Large intestine (tissue), 3 donors: ENCODE data around the gene TRIM17. TPM values are rescaled to one million over a fixed set of nuclear protein-coding genes. Genes with fewer than 3 reads are reported as not detected.
A peak's percentile ranks its signal among the peaks of the same experiment; 100 is the strongest.

Experiments used
- DNase-seq, 2 donors: peaks; one replicate each; pipeline versions ENCODE4 v3.0.0 to v3.0.0-alpha.2; 2013
- H3K27ac ChIP-seq: one replicate; pipeline ENCODE4 v1.5.1; 2013; ENCODE audit warnings: low read length
- H3K27me3 ChIP-seq: 2 replicates; pipeline ENCODE4 v1.6.1; 2013; ENCODE audit warnings: low read length; ENCODE audit not compliant: control insufficient read depth, insufficient read depth
- H3K36me3 ChIP-seq: 2 replicates; pipeline ENCODE4 v1.6.1; 2013; ENCODE audit warnings: low read length; ENCODE audit not compliant: control insufficient read depth, insufficient read depth
- H3K4me1 ChIP-seq: one replicate; pipeline ENCODE4 v1.6.1; 2013; ENCODE audit warnings: low read length; ENCODE audit not compliant: control insufficient read depth, insufficient read depth
- H3K4me3 ChIP-seq: one replicate; pipeline ENCODE4 v1.5.1; 2013; ENCODE audit warnings: low read length
- H3K9me3 ChIP-seq: one replicate; pipeline ENCODE4 v1.6.1; 2013; ENCODE audit warnings: mild to moderate bottlenecking, low read depth, low read length, moderate library complexity; ENCODE audit not compliant: control insufficient read depth
- WGBS: methylation state at CpG from one replicate; pipeline ENCODE4 v1.1.5; 2013; ENCODE audit warnings: low lambda C conversion rate; ENCODE audit not compliant: insufficient coverage; 5-methylcytosine and 5-hydroxymethylcytosine counted together
- polyA plus RNA-seq: library from polyadenylated mRNA; unstranded; fragments of 120-200 nt; gene quantifications from one replicate; pipeline ENCODE4 v1.2.1, GENCODE V29; 2013

The TRIM17 gene
- polyA plus RNA-seq, 1 donor, result 1.3 TPM

- Histone ChIP-seq H3K27me3 (peaks cover 47% of the 10 kb centered on the region), H3K27ac (no peak overlapping the region), H3K36me3 (no peaks in the 10 kb centered on the region), H3K9me3 (peaks cover 3% of the 10 kb centered on the region), H3K4me1 (peaks cover 9% of the 10 kb centered on the region), H3K4me3 (no peak overlapping the region)
- DNase-seq, result no peak
- WGBS, result no CpG with 5 or more reads among the region's 7 CpGs
Observed at GRCh38 chr1:228417483-228418203, 982 bp upstream of the TRIM17 start.

DNA sequence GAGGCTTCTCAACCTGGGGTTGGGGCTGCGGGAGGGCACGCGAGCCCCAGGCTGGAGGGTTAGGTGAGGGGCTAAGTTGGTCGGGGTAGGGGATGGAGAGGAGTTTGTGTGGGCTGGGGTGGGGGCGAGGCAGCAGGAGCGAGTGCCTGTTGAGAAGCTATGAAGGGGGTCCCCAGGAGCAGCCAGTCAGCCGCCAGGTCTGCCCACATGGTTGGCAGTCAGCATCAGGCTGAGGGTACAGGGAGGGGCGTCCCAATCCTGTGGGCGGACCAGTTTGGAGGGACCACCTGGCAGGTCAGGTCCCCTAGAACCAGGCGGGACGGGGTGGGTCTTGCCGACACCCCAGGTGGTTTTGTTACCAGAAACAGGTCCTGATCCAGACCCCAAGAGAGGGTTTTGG is 400 bp upstream of the TRIM17 start:
- DNase-seq, result no peak
- Histone ChIP-seq H3K36me3 (no peaks in the 10 kb centered on the region), H3K4me1 (peaks cover 9% of the 10 kb centered on the region), H3K27ac (no peak overlapping the region), H3K27me3 (peaks cover 47% of the 10 kb centered on the region), H3K9me3 (peaks cover 3% of the 10 kb centered on the region), H3K4me3 (no peak overlapping the region)
- WGBS, result no CpG with 5 or more reads among the region's 12 CpGs

- no peak for DNase-seq
- peaks cover 3% of the 10 kb centered on the region for H3K9me3 ChIP-seq
- peaks cover 9% of the 10 kb centered on the region for H3K4me1 ChIP-seq
- H3K27ac ChIP-seq, result no peak overlapping the region
- peaks cover 47% of the 10 kb centered on the region for H3K27me3 ChIP-seq
- peak overlapping the region; percentile 21 for H3K4me3 ChIP-seq
- H3K36me3 ChIP-seq, result no peaks in the 10 kb centered on the region
- no CpG with 5 or more reads among the region's 23 CpGs for WGBS
Observed at GRCh38 chr1:228415853-228416216, 826 bp downstream of the TRIM17 start.

- H3K27me3 ChIP-seq, result peaks cover 46% of the 10 kb centered on the region
- no peak for DNase-seq
- H3K4me3 ChIP-seq, result no peak overlapping the region
- H3K36me3 ChIP-seq, result peaks cover 2% of the 10 kb centered on the region
- peaks cover 9% of the 10 kb centered on the region for H3K4me1 ChIP-seq
- WGBS, result no CpG with 5 or more reads among the region's 7 CpGs
- H3K9me3 ChIP-seq, result peaks cover 3% of the 10 kb centered on the region
- no peak overlapping the region for H3K27ac ChIP-seq
Observed at GRCh38 chr1:228415221-228415620, 1.4 kb downstream of the TRIM17 start.

DNA sequence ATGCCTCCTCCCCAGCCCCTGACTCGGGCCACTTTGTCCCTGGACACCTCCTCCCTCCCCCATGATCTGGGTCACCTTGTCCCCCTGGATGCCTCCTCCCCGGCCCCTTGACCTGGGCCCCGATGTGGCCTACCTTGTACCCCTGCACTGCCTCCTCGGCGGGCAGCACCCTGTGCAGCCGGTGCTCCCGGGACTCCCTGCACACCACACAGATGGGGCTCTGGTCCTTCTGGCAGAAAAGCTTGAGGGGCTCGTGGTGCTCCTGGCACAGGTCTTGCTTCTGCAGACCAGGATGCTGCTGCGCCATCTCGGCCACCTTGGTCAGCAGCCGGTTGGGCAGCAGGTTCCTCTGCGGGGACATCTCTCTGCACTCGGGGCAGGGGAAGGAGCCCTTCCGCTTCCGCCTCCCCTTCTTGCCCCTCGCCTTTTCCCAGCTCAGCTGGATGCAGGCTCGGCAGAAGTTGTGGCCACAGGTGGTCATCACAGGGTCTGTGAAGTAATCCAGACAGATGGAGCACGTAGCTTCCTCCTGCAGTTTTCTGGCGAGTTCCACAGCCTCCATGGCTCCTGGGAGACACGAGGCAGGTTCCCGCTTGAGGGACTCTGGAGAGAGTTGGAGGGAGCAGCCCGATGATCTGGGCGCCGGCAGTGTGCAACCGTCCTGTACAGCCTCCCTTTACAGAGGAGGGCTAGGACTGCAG is 2.0 kb downstream of the TRIM17 start:
- Histone ChIP-seq H3K27ac (no peak overlapping the region), H3K36me3 (peaks cover 2% of the 10 kb centered on the region), H3K4me3 (no peak overlapping the region), H3K9me3 (peaks cover 3% of the 10 kb centered on the region), H3K27me3 (peaks cover 41% of the 10 kb centered on the region), H3K4me1 (peaks cover 9% of the 10 kb centered on the region)
- no peak for DNase-seq
- no CpG with 5 or more reads among the region's 25 CpGs for WGBS

- no CpG with 5 or more reads among the region's 10 CpGs for WGBS
- peaks cover 36% of the 10 kb centered on the region for H3K27me3 ChIP-seq
- no peak for DNase-seq
- peaks cover 2% of the 10 kb centered on the region for H3K36me3 ChIP-seq
- H3K9me3 ChIP-seq, result peaks cover 3% of the 10 kb centered on the region
- no peak overlapping the region for H3K4me3 ChIP-seq
- H3K27ac ChIP-seq, result no peak overlapping the region
- peaks cover 9% of the 10 kb centered on the region for H3K4me1 ChIP-seq
Observed at GRCh38 chr1:228413241-228414010, 3.2 kb downstream of the TRIM17 start.

GRCh38 chr1:228411548-228412430 is 4.9 kb downstream of the TRIM17 start:
- H3K4me3 ChIP-seq, result no peak overlapping the region
- H3K27me3 ChIP-seq, result peaks cover 20% of the 10 kb centered on the region
- H3K27ac ChIP-seq, result no peak overlapping the region
- no CpG with 5 or more reads among the region's 9 CpGs for WGBS
- peaks cover 2% of the 10 kb centered on the region for H3K36me3 ChIP-seq
- peaks cover 3% of the 10 kb centered on the region for H3K9me3 ChIP-seq
- no peak for DNase-seq
- H3K4me1 ChIP-seq, result peaks cover 5% of the 10 kb centered on the region

DNA sequence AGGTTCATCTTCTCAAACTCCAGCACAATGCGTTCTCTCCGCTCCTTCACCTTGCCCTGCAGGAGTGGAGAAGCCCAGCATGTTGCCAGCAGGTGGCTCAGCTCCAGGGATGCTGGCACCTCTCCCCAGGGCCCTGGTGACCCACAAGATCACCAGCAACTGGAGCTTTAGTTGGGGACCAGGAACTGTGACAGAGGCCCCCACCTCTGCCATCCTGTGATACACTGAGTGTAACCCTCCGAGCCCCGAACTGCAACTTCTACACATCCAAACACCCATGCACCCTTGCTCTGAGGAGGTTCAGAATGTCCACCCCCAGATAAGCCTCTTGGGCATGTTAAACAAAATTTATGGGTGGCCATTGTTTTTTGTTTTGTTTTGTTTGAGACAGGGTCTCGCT is 5.5 kb downstream of the TRIM17 start:
- peaks cover 1% of the 10 kb centered on the region for H3K9me3 ChIP-seq
- H3K27ac ChIP-seq, result no peak overlapping the region
- peaks cover 2% of the 10 kb centered on the region for H3K36me3 ChIP-seq
- no peak for DNase-seq
- H3K4me3 ChIP-seq, result no peak overlapping the region
- peaks cover 2% of the 10 kb centered on the region for H3K4me1 ChIP-seq
- WGBS, result no CpG with 5 or more reads among the region's 5 CpGs
- peaks cover 16% of the 10 kb centered on the region for H3K27me3 ChIP-seq

GRCh38 chr1:228410671-228411070 is 6.0 kb downstream of the TRIM17 start:
- Histone ChIP-seq H3K36me3 (peaks cover 2% of the 10 kb centered on the region), H3K4me1 (peaks cover 2% of the 10 kb centered on the region), H3K27me3 (peaks cover 12% of the 10 kb centered on the region), H3K27ac (no peak overlapping the region), H3K4me3 (no peak overlapping the region), H3K9me3 (no peaks in the 10 kb centered on the region)
- no CpG with 5 or more reads among the region's 11 CpGs for WGBS
- no peak for DNase-seq

DNA sequence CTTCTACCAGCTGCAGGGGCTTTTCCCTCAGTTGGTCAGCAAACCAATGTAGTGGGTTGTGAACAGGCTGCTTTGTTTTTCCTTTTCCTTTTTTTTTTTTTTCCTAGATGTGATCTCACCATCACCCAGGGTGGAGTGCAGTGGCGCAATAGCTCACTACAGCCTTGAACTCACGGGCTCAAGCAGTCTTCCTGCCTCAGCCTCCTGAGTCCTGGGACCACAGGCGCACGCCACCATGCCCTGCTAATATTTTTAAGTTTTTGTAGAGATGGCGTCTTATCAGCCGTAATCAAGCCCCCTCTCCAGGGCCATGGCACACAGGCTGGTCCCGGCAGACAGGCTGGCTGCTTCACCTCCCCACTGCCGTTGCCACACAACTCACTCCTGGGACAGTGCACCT is 6.6 kb downstream of the TRIM17 start:
- no peak overlapping the region for H3K27ac ChIP-seq
- H3K36me3 ChIP-seq, result peaks cover 2% of the 10 kb centered on the region
- H3K9me3 ChIP-seq, result no peaks in the 10 kb centered on the region
- 80% methylated on average over 2 of the region's 8 CpGs for WGBS
- no peak overlapping the region for H3K4me3 ChIP-seq
- H3K27me3 ChIP-seq, result peaks cover 5% of the 10 kb centered on the region
- DNase-seq, result no peak
- peaks cover 9% of the 10 kb centered on the region for H3K4me1 ChIP-seq
